Lung microvascular endothelial cell (primary cell): ENCODE measurements around the gene FMN1. TPM values are rescaled to one million over a fixed set of nuclear protein-coding genes. Genes with fewer than 3 reads are reported as not detected.

Source experiments
- DNase-seq, 2 donors: peaks; one replicate each; pipeline versions ENCODE4 v3.0.0 to v3.0.0-alpha.2; 2010; ENCODE audit warnings: low read depth in 2 of 2
- total RNA-seq: library from RNA; depleted of rRNA; stranded (reverse); fragments of >200 nt; gene quantifications from 2 replicates; pipeline ENCODE4 v1.2.1, GENCODE V29; 2014

Gene FMN1
- total RNA-seq, 1 donor from 2014 or later = under 0.01 TPM

- no peak for DNase-seq
These were observed 38.7 kb downstream of the FMN1 start for GRCh38 chr15:33155691-33156420.

- DNase-seq = peak in 1 of 2 donors; percentile 6
These were observed 40.0 kb downstream of the FMN1 start for GRCh38 chr15:33154351-33155166.

- DNase-seq = no peak
These were observed 41.0 kb downstream of the FMN1 start for GRCh38 chr15:33153548-33153947.

GRCh38 chr15:33152502-33153109, 41.9 kb downstream of the FMN1 start:
- DNase-seq = no peak

GRCh38 chr15:33150971-33151370, 43.5 kb downstream of the FMN1 start:
- DNase-seq = no peak

GRCh38 chr15:33150431-33150941, 44.0 kb downstream of the FMN1 start:
- no peak for DNase-seq

GRCh38 chr15:33149919-33150318, 44.6 kb downstream of the FMN1 start:
- DNase-seq = no peak

GRCh38 chr15:33148129-33148751, 46.3 kb downstream of the FMN1 start:
- no peak for DNase-seq

GRCh38 chr15:33146051-33146450, 48.5 kb downstream of the FMN1 start:
- DNase-seq = no peak

GRCh38 chr15:33145447-33145846, 49.1 kb downstream of the FMN1 start:
- DNase-seq = no peak

- no peak for DNase-seq
These were observed 51.8 kb downstream of the FMN1 start for GRCh38 chr15:33142708-33143107.

GRCh38 chr15:33138000-33138399, 56.5 kb downstream of the FMN1 start:
- DNase-seq = no peak

GRCh38 chr15:33137101-33137500, 57.4 kb downstream of the FMN1 start:
- no peak for DNase-seq

GRCh38 chr15:33136353-33136752, 58.2 kb downstream of the FMN1 start:
- no peak for DNase-seq

GRCh38 chr15:33135355-33135781, 59.1 kb downstream of the FMN1 start:
- no peak for DNase-seq

GRCh38 chr15:33132722-33133345, 61.7 kb downstream of the FMN1 start:
- DNase-seq = peak; percentile 63 to 75

GRCh38 chr15:33132233-33132580, 62.3 kb downstream of the FMN1 start:
- no peak for DNase-seq

GRCh38 chr15:33131552-33132232, 62.8 kb downstream of the FMN1 start:
- no peak for DNase-seq

GRCh38 chr15:33126559-33127290, 67.8 kb downstream of the FMN1 start:
- DNase-seq = peak; percentile 82 to 89
